AG04450 (cell line): ENCODE results near the gene LRMDA. TPM values are rescaled to one million over a fixed set of nuclear protein-coding genes. Genes with fewer than 3 reads are reported as not detected.

ENCODE experiments used
- CTCF ChIA-PET: fragments of 300-600, 350-600 bp; formaldehyde crosslinking; extraction: SDS; loops from one replicate; lab custom pipeline; 2022; ENCODE audit warnings: antibody characterized with exemption, inconsistent platforms; lab: Charles Lee
- POLR2A ChIA-PET: fragments of 350-600 bp; formaldehyde crosslinking; extraction: SDS; loops from one replicate; lab custom pipeline; 2021; ENCODE audit warnings: antibody characterized with exemption, inconsistent platforms; lab: Yijun Ruan, JAX
- DNase-seq: peaks from one replicate; pipeline ENCODE4 v3.0.0-alpha.2; 2011; ENCODE audit warnings: low read depth, low spot score
- H3K27ac ChIP-seq: one replicate; pipeline ENCODE4 v1.5.1; 2012; ENCODE audit warnings: low read depth, low read length, control low read depth
- H3K27me3 ChIP-seq: one replicate; pipeline ENCODE4 v1.6.0; 2012; ENCODE audit warnings: low read length; ENCODE audit not compliant: control insufficient read depth, insufficient read depth
- H3K4me3 ChIP-seq: 2 replicates; pipeline ENCODE4 v1.5.1; 2011; ENCODE audit warnings: mild to moderate bottlenecking, low read depth, low read length, control low read depth
- H3K9me3 ChIP-seq: 2 replicates; pipeline ENCODE4 v1.5.1; 2012; ENCODE audit warnings: low read length; ENCODE audit not compliant: control insufficient read depth, insufficient read depth
- polyA plus RNA-seq: library from polyadenylated mRNA; depleted of rRNA; stranded (reverse); fragments of >200 nt; gene quantifications from 2 replicates; pipeline ENCODE4 v1.2.3, GENCODE V29; 2011
- TF ChIP-seq, protein P1 (sequence below): IDR thresholded peaks from 2 replicates; pipeline ENCODE4 v1.5.1; 2011; ENCODE audit warnings: low read depth, low read length, control low read depth, inconsistent platforms

LRMDA gene
- polyA plus RNA-seq, 1 experiment: 0.12 TPM

- Histone ChIP-seq H3K9me3 (no peaks in the 10 kb centered on the region), H3K27ac (no peak overlapping the region), H3K27me3 (peaks cover 2% of the 10 kb centered on the region), H3K4me3 (no peak overlapping the region)
- ChIA-PET POLR2A (no interaction called here), CTCF (no interaction called here)
- TF ChIP-seq, protein P1, sequence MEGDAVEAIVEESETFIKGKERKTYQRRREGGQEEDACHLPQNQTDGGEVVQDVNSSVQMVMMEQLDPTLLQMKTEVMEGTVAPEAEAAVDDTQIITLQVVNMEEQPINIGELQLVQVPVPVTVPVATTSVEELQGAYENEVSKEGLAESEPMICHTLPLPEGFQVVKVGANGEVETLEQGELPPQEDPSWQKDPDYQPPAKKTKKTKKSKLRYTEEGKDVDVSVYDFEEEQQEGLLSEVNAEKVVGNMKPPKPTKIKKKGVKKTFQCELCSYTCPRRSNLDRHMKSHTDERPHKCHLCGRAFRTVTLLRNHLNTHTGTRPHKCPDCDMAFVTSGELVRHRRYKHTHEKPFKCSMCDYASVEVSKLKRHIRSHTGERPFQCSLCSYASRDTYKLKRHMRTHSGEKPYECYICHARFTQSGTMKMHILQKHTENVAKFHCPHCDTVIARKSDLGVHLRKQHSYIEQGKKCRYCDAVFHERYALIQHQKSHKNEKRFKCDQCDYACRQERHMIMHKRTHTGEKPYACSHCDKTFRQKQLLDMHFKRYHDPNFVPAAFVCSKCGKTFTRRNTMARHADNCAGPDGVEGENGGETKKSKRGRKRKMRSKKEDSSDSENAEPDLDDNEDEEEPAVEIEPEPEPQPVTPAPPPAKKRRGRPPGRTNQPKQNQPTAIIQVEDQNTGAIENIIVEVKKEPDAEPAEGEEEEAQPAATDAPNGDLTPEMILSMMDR: no peak
- DNase-seq: no peak
Measured at GRCh38 chr10:75654772-75655171, 223.3 kb downstream of the LRMDA start.

GRCh38 chr10:75655791-75656451 lies 224.5 kb downstream of the LRMDA start:
- no peaks in the 10 kb centered on the region for H3K9me3 ChIP-seq
- TF ChIP-seq, protein P1: no peak
- H3K4me3 ChIP-seq: no peak overlapping the region
- POLR2A ChIA-PET: no interaction called here
- CTCF ChIA-PET: no interaction called here
- DNase-seq: no peak
- peaks cover 2% of the 10 kb centered on the region for H3K27me3 ChIP-seq
- H3K27ac ChIP-seq: no peak overlapping the region

- CTCF ChIA-PET: no interaction called here
Measured at GRCh38 chr10:75657351-75657750, 225.9 kb downstream of the LRMDA start.

DNA sequence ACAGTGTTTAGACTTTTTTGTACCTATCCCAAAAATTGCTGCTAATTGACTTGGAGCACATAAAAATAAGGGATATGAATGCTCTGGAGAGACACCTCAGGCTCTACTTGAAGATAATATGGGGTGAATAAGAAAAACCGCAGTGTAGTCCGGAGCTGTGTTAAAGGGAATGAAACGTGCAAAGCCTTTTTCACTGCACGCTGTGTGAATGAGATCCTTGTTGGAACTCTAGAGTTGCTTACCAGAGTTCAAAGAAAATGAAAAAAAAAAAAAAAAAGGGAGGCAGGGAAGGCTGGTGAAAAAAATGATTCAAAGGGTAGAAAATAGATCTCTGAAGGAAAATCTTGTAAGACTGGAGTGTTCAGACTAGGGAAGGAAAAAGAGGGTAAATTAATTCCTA lies 226.6 kb downstream of the LRMDA start:
- ChIA-PET CTCF (no interaction called here), POLR2A (no interaction called here)
- TF ChIP-seq, protein P1: no peak

More at GRCh38 chr10:75657351-75657750, 225.9 kb downstream of the LRMDA start:
- H3K27ac ChIP-seq: no peak overlapping the region
- no peak overlapping the region for H3K4me3 ChIP-seq
- H3K27me3 ChIP-seq: peaks cover 2% of the 10 kb centered on the region
- POLR2A ChIA-PET: no interaction called here
- TF ChIP-seq, protein P1: no peak
- H3K9me3 ChIP-seq: no peaks in the 10 kb centered on the region
- no peak for DNase-seq

DNA sequence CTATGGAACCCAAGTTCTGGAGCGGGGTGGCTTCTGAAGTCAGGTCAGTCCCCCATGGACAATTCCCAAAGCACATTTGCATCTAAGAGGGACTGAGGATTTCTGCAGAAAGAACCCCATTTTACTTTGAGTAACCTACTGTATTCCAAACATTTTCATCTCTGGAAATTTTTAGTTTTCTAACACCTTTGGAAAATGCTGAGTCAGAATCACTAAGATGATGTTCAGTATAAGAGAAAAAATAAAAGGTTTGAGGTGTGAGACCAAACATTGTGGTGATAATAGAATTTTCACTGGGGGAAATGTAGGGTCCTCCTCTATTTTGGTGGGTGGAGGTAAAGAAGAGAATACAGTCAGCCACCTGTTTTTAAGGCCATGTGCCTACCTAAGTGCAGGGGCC lies 227.1 kb downstream of the LRMDA start:
- no peak overlapping the region for H3K27ac ChIP-seq
- POLR2A ChIA-PET: no interaction called here
- peaks cover 2% of the 10 kb centered on the region for H3K27me3 ChIP-seq
- DNase-seq: no peak
- H3K9me3 ChIP-seq: no peaks in the 10 kb centered on the region
- TF ChIP-seq, protein P1: no peak
- no peak overlapping the region for H3K4me3 ChIP-seq
- CTCF ChIA-PET: no interaction called here

More for the DNA sequence above, 226.6 kb downstream of the LRMDA start:
- Histone ChIP-seq H3K27ac (no peak overlapping the region), H3K9me3 (no peaks in the 10 kb centered on the region), H3K27me3 (peaks cover 2% of the 10 kb centered on the region), H3K4me3 (no peak overlapping the region)
- DNase-seq: no peak
